GM19193 (cell line): ENCODE measurements around the gene RAB4B.

Source experiments
- POLR2A ChIP-seq: IDR thresholded peaks from 4 replicates; pipeline ENCODE4 v1.6.1; 2011; ENCODE audit not compliant: insufficient read depth, insufficient read length; ENCODE audit errors: extremely low read depth

The RAB4B gene

DNA sequence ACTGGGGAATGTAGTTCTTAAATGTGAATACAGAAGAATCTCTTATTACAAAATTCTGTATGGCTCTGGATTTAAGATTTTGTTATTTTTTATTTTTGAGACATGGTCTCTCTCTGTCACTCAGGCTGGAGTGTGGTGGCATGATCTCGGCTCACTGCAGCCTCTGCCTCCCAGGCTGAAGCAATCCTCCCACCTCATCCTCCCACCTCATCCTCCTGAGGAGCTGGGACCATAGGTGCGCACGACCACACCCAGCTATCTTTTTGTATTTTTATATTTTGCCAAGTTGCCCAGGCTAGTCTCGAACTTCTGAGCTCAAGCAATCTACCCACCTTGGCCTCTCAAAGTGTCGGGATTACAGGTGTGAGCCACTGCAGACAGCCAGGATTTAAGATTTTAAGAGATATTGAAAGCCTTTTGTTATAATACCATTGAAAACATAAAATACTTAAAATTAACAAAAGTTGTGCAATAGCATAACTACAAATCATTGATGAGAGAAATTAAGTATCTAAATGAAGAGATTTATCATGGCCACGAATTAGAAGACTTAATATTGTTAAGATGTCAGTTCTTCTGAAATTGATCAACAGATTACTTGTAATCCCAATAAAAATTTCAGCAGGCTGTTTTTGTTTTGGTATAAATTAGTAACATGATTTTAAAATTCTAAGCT lies 58.8 kb downstream of the RAB4B start:
- TF ChIP-seq POLR2A: no peak
